GM18511 (cell line): ENCODE measurements around the gene SF3A2.

Source experiments
- ATAC-seq: cut with Tn5 transposase; IDR thresholded peaks from one replicate; pipeline ENCODE4 v1.9.1; 2021; ENCODE audit warnings: mild to moderate bottlenecking, moderate library complexity; ENCODE audit not compliant: unreplicated experiment

The SF3A2 gene

GRCh38 chr19:2207008-2207407 is 29.6 kb upstream of the SF3A2 start:
- ATAC-seq = no peak

GRCh38 chr19:2207991-2208860 is 28.4 kb upstream of the SF3A2 start:
- ATAC-seq = no peak

- ATAC-seq = no peak
These were observed 27.6 kb upstream of the SF3A2 start for GRCh38 chr19:2208975-2209374.

GRCh38 chr19:2209408-2209807 is 27.2 kb upstream of the SF3A2 start:
- ATAC-seq = no peak

- ATAC-seq = no peak
These were observed 26.4 kb upstream of the SF3A2 start for GRCh38 chr19:2210206-2210605.

- ATAC-seq = no peak
These were observed 25.5 kb upstream of the SF3A2 start for GRCh38 chr19:2210987-2211740.

GRCh38 chr19:2212861-2213711 is 23.5 kb upstream of the SF3A2 start:
- no peak for ATAC-seq

GRCh38 chr19:2213799-2214198 is 22.8 kb upstream of the SF3A2 start:
- no peak for ATAC-seq

GRCh38 chr19:2214251-2214650 is 22.4 kb upstream of the SF3A2 start:
- ATAC-seq = no peak

- ATAC-seq = no peak
These were observed 21.3 kb upstream of the SF3A2 start for GRCh38 chr19:2215281-2215751.

GRCh38 chr19:2216361-2217225 is 20.0 kb upstream of the SF3A2 start:
- ATAC-seq = no peak

- no peak for ATAC-seq
These were observed 19.0 kb upstream of the SF3A2 start for GRCh38 chr19:2217591-2217990.

GRCh38 chr19:2219726-2220125 is 16.9 kb upstream of the SF3A2 start:
- no peak for ATAC-seq

- no peak for ATAC-seq
These were observed 15.3 kb upstream of the SF3A2 start for GRCh38 chr19:2221250-2221831.

GRCh38 chr19:2221918-2222317 is 14.7 kb upstream of the SF3A2 start:
- no peak for ATAC-seq

- ATAC-seq = no peak
These were observed 13.2 kb upstream of the SF3A2 start for GRCh38 chr19:2223391-2223790.

- ATAC-seq = no peak
These were observed 12.7 kb upstream of the SF3A2 start for GRCh38 chr19:2223959-2224358.

GRCh38 chr19:2224754-2225349 is 11.8 kb upstream of the SF3A2 start:
- no peak for ATAC-seq

GRCh38 chr19:2225415-2226050 is 11.1 kb upstream of the SF3A2 start:
- ATAC-seq = no peak
